HL-60 (cell line): Measurements from ENCODE around the gene PDE4DIP.
"Not testable (repeated sequence)": the region's sequence is repeated elsewhere in the genome, so short reads cannot be mapped to it uniquely, and the experiment has no call there.

Experiments used
- CTCF ChIP-seq: IDR thresholded peaks from one replicate; pipeline ENCODE4 v1.5.1; 2011; ENCODE audit warnings: low read length, control low read depth, inconsistent platforms; ENCODE audit not compliant: insufficient read depth
- GABPA ChIP-seq: IDR thresholded peaks from 2 replicates; pipeline ENCODE4 v1.6.1; 2012; ENCODE audit warnings: low read depth
- POLR2AphosphoS5 ChIP-seq: IDR thresholded peaks from 2 replicates; pipeline ENCODE4 v1.6.1; 2012; ENCODE audit warnings: low read depth
- REST ChIP-seq: IDR thresholded peaks from 2 replicates; pipeline ENCODE4 v1.6.1; 2012; ENCODE audit warnings: low read depth; ENCODE audit not compliant: insufficient replicate concordance

- not testable (repeated sequence) for TF ChIP-seq CTCF, POLR2AphosphoS5, REST, GABPA
Measured at GRCh38 chr1:148850347-148850746, 6.1 kb downstream of the PDE4DIP start.
